GM21515 (cell line): Measurements from ENCODE around the gene PRKCA.

Experiments used
- ATAC-seq: cut with Tn5 transposase; IDR thresholded peaks from one replicate; pipeline ENCODE4 v1.9.1; 2021; ENCODE audit not compliant: unreplicated experiment

The PRKCA gene

GRCh38 chr17:66411520-66411919, 109.1 kb downstream of the PRKCA start:
- ATAC-seq = no peak

DNA sequence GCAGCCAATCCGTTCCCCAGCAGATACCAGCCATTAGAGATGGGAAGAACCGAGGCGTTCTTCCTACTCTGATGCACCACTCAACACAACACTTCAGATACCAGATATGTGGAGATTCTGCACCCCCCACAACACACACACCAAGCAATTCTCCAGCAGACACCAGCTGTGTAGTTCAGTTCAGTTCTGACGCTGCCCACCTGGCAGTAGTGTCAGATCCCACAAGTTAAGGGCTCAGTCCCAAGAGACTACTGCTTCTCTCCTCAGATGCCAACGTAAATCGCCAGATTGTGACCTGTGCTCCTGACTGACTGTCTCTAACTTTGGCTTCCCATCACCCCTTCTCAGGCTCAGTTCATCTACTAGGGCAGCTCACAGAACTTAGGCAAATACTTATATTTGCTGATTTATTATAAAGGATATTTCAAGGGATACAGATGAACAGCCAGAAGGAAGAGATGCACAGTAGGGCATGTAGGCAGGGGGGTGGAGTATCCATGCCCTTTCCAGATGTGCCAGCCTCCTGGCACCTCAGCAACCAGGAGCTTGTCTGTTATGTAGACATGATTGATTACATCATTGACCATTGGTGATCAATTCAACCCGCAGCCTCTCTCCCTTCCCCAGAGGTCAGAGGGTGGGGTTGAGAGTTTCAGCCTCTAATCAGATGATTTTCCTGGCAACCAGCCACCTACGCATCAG, 110.6 kb downstream of the PRKCA start:
- ATAC-seq = no peak

DNA sequence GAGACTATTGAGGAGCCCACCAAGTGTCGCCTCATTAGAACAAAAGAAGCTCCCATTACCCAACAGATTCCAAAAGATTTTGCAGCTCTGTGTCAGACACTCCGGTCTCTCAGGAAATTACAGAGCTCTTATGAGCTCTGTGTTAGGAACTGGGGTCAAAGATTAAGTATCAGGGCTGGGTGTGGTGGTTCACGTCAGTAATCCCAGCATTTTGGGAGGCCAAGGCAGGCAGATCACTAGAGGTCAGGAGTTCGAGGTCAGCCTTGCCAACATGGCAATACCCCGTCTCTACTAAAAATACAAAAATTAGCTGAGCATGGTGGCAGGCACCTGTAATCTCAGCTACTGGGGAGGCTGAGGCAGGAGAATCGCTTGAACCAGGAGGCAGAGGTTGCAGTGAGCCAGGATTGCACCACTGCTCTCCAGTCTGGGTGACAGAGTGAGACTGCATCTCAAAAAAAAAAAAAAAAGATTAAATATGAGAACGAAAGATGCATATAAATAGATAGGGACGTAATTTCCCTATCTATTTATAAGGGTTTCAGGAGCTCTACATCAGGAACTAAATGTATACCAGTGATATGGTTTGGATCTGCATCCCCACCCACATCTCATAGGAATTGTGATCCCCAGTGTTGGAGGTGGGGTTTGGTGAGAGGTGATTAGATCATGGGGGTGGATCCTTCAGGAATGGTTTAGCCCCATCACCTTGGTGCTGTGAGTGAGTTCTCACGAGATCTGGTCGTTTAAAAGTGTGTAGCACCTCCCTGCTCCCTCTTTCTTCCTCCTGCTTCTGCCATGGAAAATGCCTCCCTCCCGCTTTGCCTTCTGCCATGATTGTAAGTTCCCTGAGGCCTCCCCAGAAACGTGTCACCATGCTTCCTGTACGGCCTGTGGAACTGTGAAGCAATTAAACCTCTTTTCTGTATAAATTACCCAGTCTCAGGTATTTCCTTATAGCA, 111.4 kb downstream of the PRKCA start:
- ATAC-seq = no peak

DNA sequence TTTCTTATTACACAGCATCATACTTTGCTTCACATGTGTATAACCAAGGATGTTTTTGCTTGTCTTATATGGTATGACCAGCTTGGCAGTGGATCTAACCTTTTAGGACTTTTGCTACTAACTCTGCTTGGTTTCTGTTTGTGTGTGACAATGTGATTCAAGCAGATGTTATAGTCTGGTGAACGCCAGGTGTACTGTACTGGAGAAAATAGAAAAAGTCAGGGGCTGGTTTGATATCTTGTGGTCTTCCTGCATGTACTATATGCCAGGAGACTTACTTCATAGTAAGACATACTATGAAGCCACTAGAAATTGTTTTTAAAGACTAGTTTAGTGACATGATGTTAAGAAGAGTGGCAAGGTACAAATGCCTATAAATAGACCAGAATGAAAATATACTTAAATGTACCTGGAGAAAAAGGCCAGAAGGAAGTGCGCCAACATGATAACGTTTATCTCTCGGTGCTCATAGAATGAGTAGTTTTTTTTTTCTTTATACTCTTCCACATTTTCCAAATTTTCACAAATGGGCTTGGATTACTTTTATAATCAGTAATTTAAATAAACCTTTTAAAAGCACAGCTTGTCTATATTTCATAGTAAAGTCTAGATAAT, 112.3 kb downstream of the PRKCA start:
- ATAC-seq = no peak

- ATAC-seq = no peak
Measured at GRCh38 chr17:66415366-66416206, 113.2 kb downstream of the PRKCA start.

GRCh38 chr17:66416207-66416940, 114.0 kb downstream of the PRKCA start:
- ATAC-seq = no peak

- ATAC-seq = no peak
Measured at GRCh38 chr17:66417300-66417719, 114.9 kb downstream of the PRKCA start.

GRCh38 chr17:66420961-66421371, 118.6 kb downstream of the PRKCA start:
- ATAC-seq = no peak

DNA sequence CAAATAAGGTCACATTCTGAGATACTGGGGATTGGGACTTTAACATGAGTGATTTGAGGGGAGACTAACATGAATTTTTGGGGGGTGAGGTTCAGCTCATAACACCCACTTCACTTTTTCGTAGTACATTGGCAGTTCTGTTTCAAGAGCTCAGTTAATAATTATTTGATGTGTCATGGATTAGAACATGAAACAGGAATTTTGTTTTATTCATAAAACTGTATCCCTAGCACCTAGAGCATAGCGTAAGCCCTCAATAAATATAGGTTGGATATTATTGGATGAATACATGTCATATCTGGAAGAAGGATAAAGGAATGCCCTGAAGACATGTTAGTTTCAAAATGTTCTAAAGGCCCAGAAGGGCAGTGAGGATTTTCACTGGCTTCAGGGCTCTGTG, 119.8 kb downstream of the PRKCA start:
- ATAC-seq = no peak

- no peak for ATAC-seq
Measured at GRCh38 chr17:66423056-66423955, 120.9 kb downstream of the PRKCA start.

- ATAC-seq = no peak
Measured at GRCh38 chr17:66425756-66426396, 123.5 kb downstream of the PRKCA start.

GRCh38 chr17:66426397-66427033, 124.1 kb downstream of the PRKCA start:
- no peak for ATAC-seq

GRCh38 chr17:66427134-66427533, 124.7 kb downstream of the PRKCA start:
- ATAC-seq = no peak

DNA sequence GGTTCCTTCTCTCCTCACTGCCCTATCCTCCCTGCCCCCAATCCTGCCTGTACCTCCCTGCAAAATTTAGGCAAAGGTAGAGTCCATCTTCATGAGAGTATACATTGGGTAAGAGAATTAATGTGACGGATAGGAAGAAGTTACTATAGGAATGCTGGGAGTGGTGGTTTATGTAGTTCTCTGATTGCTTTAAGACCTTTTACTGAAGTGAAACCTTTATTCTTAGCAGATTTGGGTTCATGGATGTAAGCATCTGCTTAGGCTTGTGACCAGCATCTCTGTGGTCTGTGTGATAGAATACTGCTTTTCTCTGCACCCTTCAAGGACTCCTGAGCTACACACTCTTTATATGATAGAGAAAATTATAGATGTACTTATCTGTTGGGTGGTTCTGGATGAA, 127.3 kb downstream of the PRKCA start:
- ATAC-seq = no peak

DNA sequence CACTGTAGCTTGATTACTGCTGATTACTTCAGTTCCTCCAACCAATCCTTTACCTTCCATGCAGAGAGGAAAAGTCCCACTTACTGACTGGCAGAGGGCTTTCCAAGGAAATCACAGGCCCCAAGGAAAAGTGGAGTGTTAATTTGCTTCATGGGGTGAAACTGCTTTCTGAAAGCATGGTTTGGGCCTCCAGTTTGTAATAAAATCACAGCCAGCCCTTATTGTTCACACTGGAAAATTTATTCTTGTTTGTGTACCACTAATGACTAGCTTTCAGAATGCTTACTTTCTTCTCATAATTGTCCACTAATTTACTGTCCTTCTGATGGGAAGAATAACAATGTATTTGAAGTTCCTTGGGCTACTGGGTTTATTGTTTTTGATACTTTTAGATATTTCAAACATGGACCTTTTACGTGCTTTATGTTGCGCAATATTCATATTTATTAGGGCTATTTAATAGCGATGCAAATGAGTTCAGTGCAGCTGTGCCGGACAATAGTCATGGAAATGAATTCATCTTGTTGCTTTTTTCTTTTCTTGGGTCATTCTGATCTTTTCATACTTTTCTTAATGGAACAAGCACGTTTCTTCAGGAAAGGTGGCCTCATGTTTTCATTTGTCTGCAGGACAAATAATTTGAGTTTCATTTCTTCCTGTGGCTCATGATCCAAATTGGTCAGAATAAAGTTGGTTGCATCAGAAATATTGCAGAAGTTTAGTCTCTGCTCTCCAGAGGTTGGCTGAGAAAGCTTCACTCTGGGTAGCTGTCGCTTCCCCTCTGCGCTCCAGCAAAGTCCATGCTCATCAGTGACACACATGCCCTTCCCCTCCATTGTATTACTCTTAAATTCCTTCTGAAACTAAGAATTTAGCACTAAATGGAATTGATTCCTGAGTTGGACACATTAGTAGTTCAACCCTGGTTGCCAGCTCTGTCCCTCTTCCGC, 128.7 kb downstream of the PRKCA start:
- no peak for ATAC-seq

DNA sequence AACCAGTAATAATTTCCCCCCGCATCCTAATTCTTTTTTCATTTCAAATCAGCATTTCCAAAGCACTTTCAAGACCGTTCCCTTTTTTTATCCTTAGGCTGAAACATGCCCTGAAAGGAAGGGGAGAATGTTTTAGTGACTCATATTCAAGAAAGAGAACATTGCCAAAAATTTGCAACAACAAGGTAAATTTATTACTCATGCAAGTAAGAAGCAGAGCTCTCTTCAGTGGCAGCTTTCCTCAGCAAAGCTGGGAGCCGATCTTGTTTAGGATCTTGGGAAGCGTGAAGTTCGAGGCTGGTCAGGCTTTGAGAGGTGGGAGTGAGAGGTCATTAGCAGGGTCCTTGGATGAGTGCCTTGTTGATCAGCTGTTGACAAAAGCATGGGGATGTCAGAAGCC, 129.5 kb downstream of the PRKCA start:
- no peak for ATAC-seq

GRCh38 chr17:66432411-66432957, 130.1 kb downstream of the PRKCA start:
- ATAC-seq = no peak
